GM12878 (cell line): ENCODE data around the gene TSPAN11. TPM values are rescaled to one million over a fixed set of nuclear protein-coding genes. Genes with fewer than 3 reads are reported as not detected.

Experiments
- ATAC-seq: fragments of 200-7000 bp; cut with Tn5 transposase; 3 replicates; pipeline ENCODE4 v1.9.1; 2020; ENCODE audit warnings: mild to moderate bottlenecking, moderate library complexity
- BruUV-seq: library from RNA; stranded (reverse); fragments of 400-500 nt; replicated peaks from 2 replicates; lab custom pipeline; 2021; lab: Mats Ljungman, UMichigan
- CTCF ChIA-PET: fragments of 300-600 bp; sonication (Branson Sonifier 250); formaldehyde crosslinking; extraction: SDS; loops from one replicate; lab custom pipeline; 2021; ENCODE audit warnings: inconsistent platforms; lab: Yijun Ruan, JAX
- POLR2A ChIA-PET: fragments of 350-600 bp; formaldehyde crosslinking; extraction: SDS; loops from one replicate; lab custom pipeline; 2021; ENCODE audit warnings: inconsistent platforms; lab: Charles Lee
- RAD21 ChIA-PET: fragments of 300-600 bp; sonication (Branson Sonifier 250); formaldehyde crosslinking; loops from one replicate; lab custom pipeline; 2023; ENCODE audit warnings: antibody characterized with exemption; ENCODE audit not compliant: unreplicated experiment; lab: Charles Lee
- SMC1A ChIA-PET: fragments of 300-600 bp; sonication (Branson Sonifier 250); formaldehyde crosslinking; loops from one replicate; lab custom pipeline; 2023; ENCODE audit not compliant: unreplicated experiment, uncharacterized antibody; lab: Charles Lee
- DNase-seq: peaks from one replicate; pipeline ENCODE4 v3.0.0-alpha.2; 2011; ENCODE audit warnings: low read depth, low spot score
- FAIRE-seq: peaks from 3 replicates; lab custom pipeline; 2011; peaks lifted over from hg19 to GRCh38; lab: Jason Lieb, UNC
- H2AFZ ChIP-seq: 2 replicates; pipeline ENCODE4 v1.6.0; 2011; ENCODE audit warnings: low read depth, low read length, control low read depth; ENCODE audit not compliant: control insufficient read depth
- H3K27ac ChIP-seq: 2 replicates; pipeline ENCODE4 v1.5.1; 2011; ENCODE audit warnings: control low read depth; ENCODE audit not compliant: control insufficient read depth, insufficient read depth
- H3K27me3 ChIP-seq, 2 experiments: replicated peaks in 1 of 2; 2 replicates each; pipeline versions ENCODE4 v1.6.0 to v1.6.1; 2011; ENCODE audit warnings: low read length in 1 of 2; ENCODE audit not compliant: control insufficient read depth in 2 of 2, insufficient read depth in 2 of 2
- H3K36me3 ChIP-seq, 2 experiments: 2 replicates each; pipeline ENCODE4 v1.5.1; 2011; ENCODE audit warnings: low read length in 1 of 2; ENCODE audit not compliant: control insufficient read depth in 2 of 2, insufficient read depth in 2 of 2
- H3K4me1 ChIP-seq: 2 replicates; pipeline ENCODE4 v1.6.1; 2011; ENCODE audit warnings: mild to moderate bottlenecking, low read length, moderate library complexity, mixed read lengths; ENCODE audit not compliant: control insufficient read depth, insufficient read depth
- H3K4me2 ChIP-seq: 2 replicates; pipeline ENCODE4 v1.6.0; 2011; ENCODE audit warnings: control low read depth; ENCODE audit not compliant: control insufficient read depth, insufficient read depth
- H3K4me3 ChIP-seq: fragments of 200-600 bp; sonication (generic); 2 replicates; pipeline ENCODE4 v1.5.1; 2016
- H3K79me2 ChIP-seq: 2 replicates; pipeline ENCODE4 v1.6.0; 2011; ENCODE audit warnings: low read length; ENCODE audit not compliant: control insufficient read depth, insufficient read depth
- H3K9ac ChIP-seq: 2 replicates; pipeline ENCODE4 v1.8.0; 2011; ENCODE audit warnings: low read length, control low read depth, mixed read lengths; ENCODE audit not compliant: control insufficient read depth, insufficient read depth
- H3K9me3 ChIP-seq: replicated peaks from 3 replicates; pipeline ENCODE4 v1.5.1; 2011; ENCODE audit warnings: mild to moderate bottlenecking, low read length; ENCODE audit not compliant: control insufficient read depth, insufficient read depth
- H4K20me1 ChIP-seq: 2 replicates; pipeline ENCODE4 v1.6.0; 2011; ENCODE audit not compliant: control insufficient read depth, insufficient read depth
- BMI1 ChIP-seq: fragments of 450-650 bp; IDR thresholded peaks from 2 replicates; pipeline ENCODE4 v1.6.1; 2016; ENCODE audit warnings: mild to moderate bottlenecking, moderate library complexity, borderline replicate concordance
- CBFB ChIP-seq: IDR thresholded peaks from 2 replicates; pipeline ENCODE4 v1.6.1; 2016; ENCODE audit warnings: antibody characterized with exemption, low read depth
- CEBPB ChIP-seq, 2 experiments: fragments of 150-350 bp in 1 of 2; IDR thresholded peaks; 2 replicates each; pipeline ENCODE4 v1.6.1; 2012 to 2014; ENCODE audit warnings: low read depth in 2 of 2, low read length in 2 of 2, borderline replicate concordance in 1 of 2, inconsistent platforms in 1 of 2
- EED ChIP-seq: sonication (generic); IDR thresholded peaks from 2 replicates; pipeline ENCODE4 v1.6.1; 2016; ENCODE audit warnings: antibody characterized with exemption, low read depth
- EZH2 ChIP-seq: IDR thresholded peaks from 2 replicates; pipeline ENCODE4 v1.6.1; 2012; ENCODE audit warnings: low read depth, mild to moderate bottlenecking, control low read depth, inconsistent platforms, low read length, borderline replicate concordance; ENCODE audit not compliant: control insufficient read depth
- IRF3 ChIP-seq: fragments of 450-650 bp; IDR thresholded peaks from 2 replicates; pipeline ENCODE4 v1.6.1; 2014; ENCODE audit warnings: mild to moderate bottlenecking
- KDM1A ChIP-seq: fragments of 200-600 bp; sonication (generic); IDR thresholded peaks from 2 replicates; pipeline ENCODE4 v1.6.1; 2016; ENCODE audit warnings: borderline replicate concordance
- MTA3 ChIP-seq: IDR thresholded peaks from 2 replicates; pipeline ENCODE4 v1.6.1; 2012; ENCODE audit warnings: low read length, inconsistent platforms, borderline replicate concordance
- MXI1 ChIP-seq: fragments of 150-350 bp; IDR thresholded peaks from 2 replicates; pipeline ENCODE4 v1.6.1; 2011; ENCODE audit warnings: low read depth, mild to moderate bottlenecking, inconsistent platforms, low read length, improper control_type of control experiment
- MYB ChIP-seq: fragments of 150-350 bp; IDR thresholded peaks from 2 replicates; pipeline ENCODE4 v1.6.1; 2014; ENCODE audit warnings: mild to moderate bottlenecking, low read depth, low read length, borderline replicate concordance
- POLR2A ChIP-seq: IDR thresholded peaks from 2 replicates; pipeline ENCODE4 v1.6.1; 2011; ENCODE audit warnings: low read depth, mild to moderate bottlenecking, low read length
- POLR2AphosphoS2 ChIP-seq: IDR thresholded peaks from 2 replicates; pipeline ENCODE4 v1.6.1; 2011; ENCODE audit warnings: low read depth, mild to moderate bottlenecking, low read length, improper control_type of control experiment, moderate library complexity
- POU2F2 ChIP-seq: IDR thresholded peaks from 3 replicates; pipeline ENCODE4 v1.6.1; 2011; ENCODE audit warnings: low read depth, mild to moderate bottlenecking, low read length, borderline replicate concordance
- SMAD1 ChIP-seq: fragments of 450-650 bp; IDR thresholded peaks from 2 replicates; pipeline ENCODE4 v1.6.1; 2018; ENCODE audit warnings: mild to moderate bottlenecking, low read depth; ENCODE audit not compliant: partially characterized antibody
- ZNF274 ChIP-seq: IDR thresholded peaks from one replicate; pipeline ENCODE4 v1.8.0; 2011; ENCODE audit not compliant: insufficient read length, insufficient read depth
- ZNF687 ChIP-seq: fragments of 450-650 bp; IDR thresholded peaks from 2 replicates; pipeline ENCODE4 v1.6.1; 2017; ENCODE audit warnings: mild to moderate bottlenecking, moderate library complexity
- WGBS: methylation state at CpG from one replicate; pipeline ENCODE4 v1.1.6; 2016; ENCODE audit warnings: low lambda C conversion rate; ENCODE audit not compliant: insufficient replicate concordance, insufficient coverage; ENCODE audit errors: missing lambda C conversion rate; 5-methylcytosine and 5-hydroxymethylcytosine counted together
- in situ Hi-C: fragments of 300-500 bp; cut with MboI; formaldehyde crosslinking; loops from 9 replicates; pipeline ENCODE4 v1.14.3; 2018; ENCODE audit warnings: mixed read lengths
- intact Hi-C: fragments of 100-400 bp; cut with micrococcal nuclease; formaldehyde crosslinking; loops from one replicate; pipeline ENCODE4 v1.14.2; 2022; ENCODE audit not compliant: unreplicated experiment
- polyA plus RNA-seq, 11 experiments: library from polyadenylated mRNA; depleted of rRNA in 4 of 11; unstranded in 6 of 11; stranded (reverse) in 5 of 11; fragments of >200 nt; fragmentation: Nextera tagmentation in 4 of 11; fragmentation: Illumina TruSeq in 1 of 11; extraction: Ambion mirVana in 4 of 11; extraction: Trizol in 1 of 11; gene quantifications; 1 replicate in 1 of 11; 2 replicates in 10 of 11; pipeline versions ENCODE4 v1.2.1 to v1.2.3, GENCODE V29; 2011 to 2016; ENCODE audit warnings: inconsistent platforms in 2 of 11, missing spikeins in 2 of 11, low read depth in 1 of 11
- total RNA-seq, 4 experiments: library from RNA; depleted of rRNA in 3 of 4; stranded (reverse); fragments of >200 nt in 3 of 4; fragmentation: Illumina TruSeq in 1 of 4; extraction: Trizol in 1 of 4; gene quantifications; 2 replicates each; pipeline versions ENCODE4 v1.2.1 to v1.2.3, GENCODE V29; 2013 to 2021

The TSPAN11 gene
- total and polyA plus RNA-seq, 10 of the 15 experiments (the other 5 are each of a cell fraction or from before 2014, with no cell fraction given), result under 0.01 to 0.27 (median 0.04) TPM; not detected in 6

GRCh38 chr12:31007636-31008175, 81.2 kb downstream of the TSPAN11 start (continued):
- TF ChIP-seq POLR2AphosphoS2 (no peak), POU2F2 (no peak), KDM1A (no peak), MXI1 (no peak), ZNF687 (no peak)

GRCh38 chr12:31008241-31008761, 81.8 kb downstream of the TSPAN11 start:
- POLR2A ChIA-PET, result no interaction called here
- SMC1A ChIA-PET, result interaction anchor here (0.8 kb wide), 1 partner anchor 161 kb away, joined by 3 read pairs; no protein-coding TSS in a partner anchor
- H3K27me3 ChIP-seq, result no peaks in the 10 kb centered on the region; a peak in 1 of 4 replicates
- H3K4me2 ChIP-seq, result no peak overlapping the region
- in situ Hi-C loops (no loop called here), intact Hi-C loops (no loop called here)
- FAIRE-seq (no peak), DNase-seq (no peak), ATAC-seq (no peak)
- no peak overlapping the region for H3K27ac ChIP-seq
- 73% methylated on average over 6 of the region's 6 CpGs for WGBS
- no peak overlapping the region for H3K9ac ChIP-seq
- H2AFZ ChIP-seq, result no peak overlapping the region
- CTCF ChIA-PET, result no interaction called here
- no peaks in the 10 kb centered on the region for H4K20me1 ChIP-seq
- no peak overlapping the region for H3K4me3 ChIP-seq
- no peaks in the 10 kb centered on the region for H3K79me2 ChIP-seq
- no peaks in the 10 kb centered on the region for H3K36me3 ChIP-seq
- H3K9me3 ChIP-seq, result no peaks in the 10 kb centered on the region
- BruUV-seq, result no TSS peak
- RAD21 ChIA-PET, result no interaction called here
- no peaks in the 10 kb centered on the region for H3K4me1 ChIP-seq
- TF ChIP-seq POLR2A (no peak), CBFB (no peak), ZNF274 (no peak), CEBPB (IDR thresholded peaks at IDR 0.05; ENCODE audit: borderline replicate concordance in 1 of 2, low read depth in 2 of 2, low read length in 2 of 2) (no peak), IRF3 (no peak), EZH2 (no peak), EED (no peak), SMAD1 (no peak), MYB (no peak), MTA3 (no peak), BMI1 (no peak)
